Loucy (cell line): ENCODE data around the gene SUCLG1.

Experiments
- H2AFZ ChIP-seq: fragments of 200-600 bp; sonication (generic); 2 replicates; pipeline ENCODE4 v1.6.0; 2016; ENCODE audit warnings: antibody characterized with exemption, mild to moderate bottlenecking, low read length, moderate library complexity
- H3F3A ChIP-seq: fragments of 200-600 bp; 2 replicates; pipeline ENCODE4 v1.6.0; 2016; ENCODE audit warnings: antibody characterized with exemption, low read depth, mild to moderate bottlenecking
- H3K27me3 ChIP-seq: fragments of 200-600 bp; sonication (generic); 2 replicates; pipeline ENCODE4 v1.6.1; 2014; ENCODE audit warnings: low read length, mild to moderate bottlenecking; ENCODE audit not compliant: insufficient read depth, poor library complexity, severe bottlenecking
- H3K36me3 ChIP-seq: fragments of 200-600 bp; sonication (generic); 2 replicates; pipeline ENCODE4 v1.6.1; 2016; ENCODE audit warnings: low read length; ENCODE audit not compliant: insufficient read depth
- H3K4me1 ChIP-seq: fragments of 200-600 bp; sonication (generic); 2 replicates; pipeline ENCODE4 v1.5.1; 2014; ENCODE audit warnings: low read length, mild to moderate bottlenecking; ENCODE audit not compliant: insufficient read depth, poor library complexity, severe bottlenecking
- H3K4me2 ChIP-seq: fragments of 200-600 bp; sonication (generic); 2 replicates; pipeline ENCODE4 v1.6.0; 2014; ENCODE audit warnings: antibody characterized with exemption, low read length, low read depth, mild to moderate bottlenecking; ENCODE audit not compliant: poor library complexity, severe bottlenecking
- H3K4me3 ChIP-seq: fragments of 200-600 bp; sonication (generic); 2 replicates; pipeline ENCODE4 v1.5.1; 2014; ENCODE audit warnings: low read length, mild to moderate bottlenecking, mixed read lengths; ENCODE audit not compliant: poor library complexity, severe bottlenecking
- H3K79me2 ChIP-seq: fragments of 200-600 bp; sonication (generic); 2 replicates; pipeline ENCODE4 v1.6.1; 2014; ENCODE audit warnings: low read length; ENCODE audit not compliant: insufficient read depth
- H3K9ac ChIP-seq: fragments of 200-600 bp; sonication (generic); 2 replicates; pipeline ENCODE4 v1.6.0; 2014; ENCODE audit warnings: mild to moderate bottlenecking, low read depth, low read length, moderate library complexity; ENCODE audit not compliant: poor library complexity, severe bottlenecking
- H3K9me2 ChIP-seq: fragments of 200-600 bp; sonication (generic); replicated peaks from 2 replicates; pipeline ENCODE4 v1.6.1; 2016; ENCODE audit warnings: low read depth, low read length, mixed read lengths
- H3K9me3 ChIP-seq: fragments of 200-600 bp; sonication (generic); 2 replicates; pipeline ENCODE4 v1.6.1; 2014; ENCODE audit warnings: mild to moderate bottlenecking, antibody characterized with exemption, low read length, low read depth; ENCODE audit not compliant: insufficient read depth
- H4K20me1 ChIP-seq: fragments of 200-600 bp; sonication (generic); 2 replicates; pipeline ENCODE4 v1.6.0; 2014; ENCODE audit warnings: antibody characterized with exemption, low read length, mild to moderate bottlenecking; ENCODE audit not compliant: insufficient read depth, poor library complexity, severe bottlenecking
- CTCF ChIP-seq: fragments of 200-600 bp; sonication (generic); conservative IDR thresholded peaks from 2 replicates; pipeline ENCODE4 v1.5.1; 2014; ENCODE audit warnings: mild to moderate bottlenecking, antibody characterized with exemption, low read length
- EZH2phosphoT487 ChIP-seq: fragments of 200-600 bp; IDR thresholded peaks from 2 replicates; pipeline ENCODE4 v1.6.1; 2018; ENCODE audit warnings: antibody characterized with exemption, mild to moderate bottlenecking, moderate library complexity, borderline replicate concordance

Gene SUCLG1

GRCh38 chr2:84441505-84441904 is 17.6 kb downstream of the SUCLG1 start:
- peaks cover 72% of the 10 kb centered on the region for H3K36me3 ChIP-seq
- no peak overlapping the region for H2AFZ ChIP-seq
- no peaks in the 10 kb centered on the region for H3F3A ChIP-seq
- no peaks in the 10 kb centered on the region for H3K4me1 ChIP-seq
- H3K79me2 ChIP-seq: no peaks in the 10 kb centered on the region
- no peak overlapping the region for H3K4me2 ChIP-seq
- H3K9me2 ChIP-seq: no peaks in the 10 kb centered on the region
- H3K4me3 ChIP-seq: no peak overlapping the region
- TF ChIP-seq CTCF: no peak
- TF ChIP-seq EZH2phosphoT487: no peak
- H3K9me3 ChIP-seq: no peaks in the 10 kb centered on the region
- no peaks in the 10 kb centered on the region for H4K20me1 ChIP-seq
- H3K9ac ChIP-seq: no peak overlapping the region
- H3K27me3 ChIP-seq: no peaks in the 10 kb centered on the region

DNA sequence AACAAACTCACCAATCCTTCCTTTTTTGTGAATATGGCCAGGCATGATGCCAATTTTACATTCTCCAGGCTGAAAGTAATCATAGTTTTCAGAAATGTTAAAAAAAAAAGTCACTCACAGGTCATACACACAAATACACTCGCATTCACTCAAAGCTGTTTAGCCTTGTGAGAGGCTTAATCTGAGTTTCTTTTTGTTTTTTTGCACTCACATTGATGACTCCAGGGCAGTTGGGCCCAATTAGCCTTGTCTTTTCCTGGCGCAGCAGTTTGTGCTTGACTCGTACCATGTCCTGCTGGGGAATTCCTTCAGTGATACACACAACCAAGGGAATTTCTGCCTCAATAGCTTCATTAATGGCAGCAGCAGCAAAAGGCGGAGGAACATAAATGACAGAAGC is 18.0 kb downstream of the SUCLG1 start:
- Histone ChIP-seq H3K4me2 (no peak overlapping the region), H3F3A (no peaks in the 10 kb centered on the region), H3K79me2 (no peaks in the 10 kb centered on the region), H2AFZ (no peak overlapping the region), H3K4me3 (no peak overlapping the region), H3K9me3 (no peaks in the 10 kb centered on the region), H3K9me2 (no peaks in the 10 kb centered on the region), H3K27me3 (no peaks in the 10 kb centered on the region), H4K20me1 (no peaks in the 10 kb centered on the region), H3K9ac (no peak overlapping the region), H3K36me3 (peaks cover 67% of the 10 kb centered on the region), H3K4me1 (no peaks in the 10 kb centered on the region)
- TF ChIP-seq CTCF (no peak), EZH2phosphoT487 (no peak)

DNA sequence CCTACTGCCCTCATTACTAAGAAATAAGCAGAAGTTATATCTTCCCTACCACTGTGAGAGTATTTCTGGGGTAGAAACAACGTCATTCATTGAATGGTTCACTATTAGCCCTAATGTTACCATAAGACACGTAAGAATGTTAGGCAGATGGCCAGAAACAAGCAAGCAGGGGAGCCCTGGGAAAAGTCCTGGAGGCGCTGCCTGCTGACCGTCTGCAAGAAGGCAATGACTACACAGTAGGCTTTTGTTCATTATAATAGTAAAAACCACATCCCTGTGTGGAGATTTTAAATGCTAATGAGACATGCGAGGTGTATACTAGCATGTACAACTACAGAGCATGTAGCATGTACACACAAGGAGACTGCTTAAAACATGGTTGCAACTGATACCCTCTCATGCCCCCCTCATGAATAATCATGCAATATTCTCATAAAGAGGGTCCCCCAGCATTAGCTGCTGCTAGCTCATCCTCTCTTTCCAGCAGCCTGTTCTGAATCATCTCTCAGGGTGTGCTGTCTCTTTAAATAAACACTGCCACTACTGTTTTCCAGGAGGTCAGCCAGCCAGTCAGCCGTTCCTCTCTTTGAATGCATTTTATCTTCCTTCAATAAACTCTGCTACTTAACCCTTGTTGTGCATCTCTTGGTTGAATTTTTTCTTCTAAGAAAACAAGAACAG is 23.6 kb downstream of the SUCLG1 start:
- Histone ChIP-seq H3K27me3 (no peaks in the 10 kb centered on the region), H3K4me3 (no peak overlapping the region), H3K36me3 (peaks cover 87% of the 10 kb centered on the region), H2AFZ (no peak overlapping the region), H3K9me3 (no peaks in the 10 kb centered on the region), H4K20me1 (no peaks in the 10 kb centered on the region), H3K4me1 (no peaks in the 10 kb centered on the region), H3F3A (no peaks in the 10 kb centered on the region), H3K79me2 (no peaks in the 10 kb centered on the region), H3K9ac (no peak overlapping the region), H3K9me2 (no peaks in the 10 kb centered on the region), H3K4me2 (no peak overlapping the region)
- TF ChIP-seq CTCF: no peak
